Keratinocyte (primary cell): ENCODE measurements around the gene ADAMTSL1.

Experiments
- CTCF ChIP-seq, 3 experiments: IDR thresholded peaks in 1 of 3; conservative IDR thresholded peaks in 1 of 3; optimal IDR thresholded peaks in 1 of 3; 2 replicates in 2 of 3; 3 replicates in 1 of 3; pipeline versions ENCODE3 to v1.5.1; 2011; ENCODE audit warnings: low read length in 3 of 3, mild to moderate bottlenecking in 3 of 3, moderate library complexity in 2 of 3, control low read depth in 1 of 3, inconsistent platforms in 1 of 3; ENCODE audit not compliant: insufficient read depth in 2 of 3; ENCODE audit errors: extremely low read depth in 1 of 3
- EZH2 ChIP-seq: IDR thresholded peaks from one replicate; pipeline ENCODE4 v1.6.1; 2012; ENCODE audit warnings: inconsistent platforms, mild to moderate bottlenecking, low read length, moderate library complexity

- TF ChIP-seq CTCF (optimal IDR thresholded peaks at IDR 0.05 in 1 of 3, IDR thresholded peaks at IDR 0.05 in 1 of 3, conservative IDR thresholded peaks at IDR 0.05 in 1 of 3; ENCODE audit: extremely low read depth in 1 of 3, insufficient read depth in 2 of 3, low read length in 3 of 3) (no peak), EZH2 (no peak)
Measured at GRCh38 chr9:18887546-18887945, 413.6 kb downstream of the ADAMTSL1 start.
